HG02678 (cell line): ENCODE results near the gene SIM2.

ENCODE experiments used
- ATAC-seq: cut with Tn5 transposase; IDR thresholded peaks from one replicate; pipeline ENCODE4 v1.9.1; 2021; ENCODE audit warnings: mild to moderate bottlenecking, moderate library complexity; ENCODE audit not compliant: unreplicated experiment

SIM2 gene

DNA sequence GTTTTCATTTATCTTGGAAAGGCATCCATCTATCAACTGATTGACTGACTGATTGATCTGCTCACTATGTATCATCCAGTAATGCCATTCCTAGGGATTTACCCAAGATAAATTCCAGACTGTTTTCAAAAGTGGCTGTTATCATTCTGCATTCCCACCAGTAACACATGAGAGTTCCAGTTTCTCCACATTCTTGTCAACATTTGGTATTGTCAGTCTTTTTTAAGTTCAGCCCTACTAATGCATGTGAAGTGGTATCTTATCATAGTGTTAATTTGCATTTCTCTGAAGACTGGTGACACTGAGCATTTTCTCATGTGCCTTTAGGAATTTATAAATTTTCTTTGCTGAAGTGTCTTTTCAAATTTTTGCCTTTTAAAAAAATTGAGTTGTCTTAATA is 99.6 kb downstream of the SIM2 start:
- no peak for ATAC-seq
